ENCODE measurements around the gene PARD3B. TPM values are rescaled to one million over a fixed set of nuclear protein-coding genes. Genes with fewer than 3 reads are reported as not detected.

The PARD3B gene
- total and polyA plus RNA-seq, 2 of the 4 experiments (the other 2 are of a cell fraction) = 3.3 to 15.6 TPM

DNA sequence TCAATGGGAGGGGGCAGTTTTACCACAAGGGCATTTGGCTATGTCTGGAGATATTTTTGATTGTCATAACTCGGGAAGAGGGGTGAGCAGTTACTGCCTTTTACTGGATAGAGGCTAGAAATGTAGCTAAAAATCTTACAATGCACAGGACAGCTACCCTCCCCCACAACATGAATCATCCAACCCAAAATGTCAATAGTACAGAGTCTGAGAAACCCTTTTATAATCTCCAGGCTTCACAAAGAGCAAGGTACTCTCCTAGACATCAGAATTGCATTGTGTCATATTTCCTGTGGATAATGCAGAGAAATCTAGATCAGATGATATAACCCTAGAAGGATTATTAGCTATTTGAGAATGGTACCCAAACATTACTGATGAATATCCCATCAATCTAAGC, 859.9 kb downstream of the PARD3B start:
- Histone ChIP-seq H3K4me1 (ENCODE audit: control insufficient read depth, insufficient read depth, low read length) (peaks cover 9% of the 10 kb centered on the region), H3K9me3 (ENCODE audit: control insufficient read depth, insufficient read depth, low read length) (no peaks in the 10 kb centered on the region), H2BK15ac (ENCODE audit: low read depth, low read length) (peak overlapping the region; percentile 68; the same call in 1 of the 3 replicates), H3K9ac (ENCODE audit: low read depth, low read length) (peak overlapping the region; percentile 42; the same call in 1 of the 2 replicates), H4K5ac (ENCODE audit: low read depth, low read length) (peak overlapping the region; percentile 95), H2AK9ac (replicated peaks; ENCODE audit: low read depth, low read length, poor library complexity) (no peak overlapping the region), H3K27ac (ENCODE audit: insufficient read depth, low read length) (peak overlapping the region; percentile 98), H3K14ac (replicated peaks; ENCODE audit: low read depth, low read length) (peak overlapping the region; percentile 65), H3K27me3 (ENCODE audit: control insufficient read depth, insufficient read depth, low read length) (no peaks in the 10 kb centered on the region), H4K91ac (ENCODE audit: insufficient read depth, low read depth, low read length) (peak overlapping the region; percentile 41), H4K8ac (ENCODE audit: low read depth in 2 of 2, low read length in 2 of 2) (peak overlapping the region; percentile 30 to 82; a peak in 2 of 4 replicates), H3K23ac (ENCODE audit: low read depth, low read length) (peak overlapping the region; percentile 41; the same call in 1 of the 2 replicates), H4K20me1 (ENCODE audit: insufficient read depth, low read length) (no peaks in the 10 kb centered on the region; the same call in 1 of the 2 replicates), H3K18ac (ENCODE audit: low read depth, low read length) (peak overlapping the region; percentile 99), H3K36me3 (ENCODE audit: control insufficient read depth, insufficient read depth, low read length) (no peaks in the 10 kb centered on the region), H3K4me2 (ENCODE audit: low read depth, low read length) (peak overlapping the region; percentile 94), H2AK5ac (ENCODE audit: low read depth, low read length) (peak overlapping the region; percentile 16; the same call in 1 of the 2 replicates), H2BK20ac (ENCODE audit: low read depth, low read length) (peak overlapping the region; percentile 84), H3K9me1 (ENCODE audit: insufficient read depth, low read length) (no peaks in the 10 kb centered on the region), H3K56ac (ENCODE audit: extremely low read depth, insufficient read depth, low read length) (peak overlapping the region; percentile 71; the same call in 1 of the 2 replicates), H3K4me3 (ENCODE audit: insufficient read depth, low read depth, low read length) (no peak overlapping the region), H3K4ac (ENCODE audit: low read depth, low read length) (peak overlapping the region; percentile 82; the same call in 1 of the 2 replicates), H2AFZ (replicated peaks; ENCODE audit: low read length, poor library complexity) (no peak overlapping the region), H3K79me1 (ENCODE audit: low read depth in 1 of 2, low read length in 2 of 2) (no peaks in the 10 kb centered on the region), H2BK120ac (ENCODE audit: low read depth, low read length) (peak overlapping the region; percentile 87), H2BK5ac (ENCODE audit: low read depth, low read length, poor library complexity, severe bottlenecking) (peak overlapping the region; percentile 93)
- DNase-seq (peak; percentile 57), ATAC-seq (ENCODE audit: low read depth) (peak; percentile 60)
- dilution Hi-C loops (cut with HindIII; ENCODE audit: low sequenced_read_pairs, unreplicated experiment) (no loop called here), intact Hi-C loops (cut with micrococcal nuclease) (loop anchor here (5.0 kb wide), 1 partner anchor 272 kb away; no protein-coding TSS in a partner anchor), in situ Hi-C loops (cut with MboI; ENCODE audit: low sequenced_read_pairs) (loop anchor here (10.0 kb wide), 1 partner anchor 260 kb away; no protein-coding TSS in a partner anchor)
- WGBS, 2 experiments (ENCODE audit: extremely low coverage in 2 of 2, insufficient read length in 1 of 2) = no CpG with 5 or more reads among the region's 1 CpG
- no TSS peak for BruUV-seq (replicated peaks)
- ChIA-PET POLR2A (ENCODE audit: unreplicated experiment) (no interaction called here), CTCF (interaction anchor here (0.6 to 0.7 kb wide), 2 partner anchors 9 to 156 kb away, joined by 4 to 5 read pairs; no protein-coding TSS in a partner anchor)
- TF ChIP-seq CHD1 (IDR thresholded peaks at IDR 0.05; ENCODE audit: low read depth, low read length) = no peak
- no peak for TF ChIP-seq USF2 (IDR thresholded peaks at IDR 0.05; ENCODE audit: low read depth, low read length)
- no peak for TF ChIP-seq NFE2L2 (IDR thresholded peaks at IDR 0.05; ENCODE audit: low read depth, low read length)
- TF ChIP-seq POLR2A (IDR thresholded peaks at IDR 0.05; ENCODE audit: low read depth, low read length) = no peak
- TF ChIP-seq CEBPB (IDR thresholded peaks at IDR 0.05; ENCODE audit: low read depth, low read length) = no peak
